CD14-positive monocyte (primary cell): Measurements from ENCODE around the gene RHOBTB3. TPM values are rescaled to one million over a fixed set of nuclear protein-coding genes. Genes with fewer than 3 reads are reported as not detected.

Experiments
- DNase-seq, 3 donors: peaks; one replicate each; pipeline ENCODE4 v3.0.0-alpha.2; 2011 to 2022
- H2AFZ ChIP-seq: 2 replicates; pipeline ENCODE4 v1.6.0; 2012; ENCODE audit warnings: mild to moderate bottlenecking, low read depth, low read length, inconsistent platforms; ENCODE audit not compliant: insufficient read depth, poor library complexity, severe bottlenecking
- H3K27ac ChIP-seq, 2 donors: 1 replicate in 1 of 2; 2 replicates in 1 of 2; pipeline ENCODE4 v1.5.1; 2012 to 2013; ENCODE audit warnings: low read length in 2 of 2, control low read depth in 1 of 2, inconsistent platforms in 1 of 2, low read depth in 1 of 2, mild to moderate bottlenecking in 1 of 2
- H3K27me3 ChIP-seq, 2 donors: one replicate each; pipeline versions ENCODE4 v1.6.0 to v1.6.1; 2011 to 2013; ENCODE audit warnings: low read length in 2 of 2; ENCODE audit not compliant: control insufficient read depth in 2 of 2, insufficient read depth in 2 of 2
- H3K36me3 ChIP-seq, 2 donors: replicated peaks in 1 of 2; 1 replicate in 1 of 2; 2 replicates in 1 of 2; pipeline versions ENCODE4 v1.5.1 to v1.6.1; 2012 to 2013; ENCODE audit warnings: low read length in 2 of 2, control low read depth in 1 of 2, inconsistent platforms in 1 of 2, mild to moderate bottlenecking in 1 of 2; ENCODE audit not compliant: insufficient read depth in 2 of 2, control insufficient read depth in 1 of 2
- H3K4me1 ChIP-seq, 2 donors: 1 replicate in 1 of 2; 2 replicates in 1 of 2; pipeline versions ENCODE4 v1.5.1 to v1.6.1; 2012 to 2013; ENCODE audit warnings: low read length in 2 of 2, control low read depth in 1 of 2, inconsistent platforms in 1 of 2, mild to moderate bottlenecking in 1 of 2, moderate library complexity in 1 of 2; ENCODE audit not compliant: insufficient read depth in 2 of 2, control insufficient read depth in 1 of 2
- H3K4me2 ChIP-seq: replicated peaks from 2 replicates; pipeline ENCODE3; 2012; ENCODE audit warnings: low read length, moderate library complexity, mild to moderate bottlenecking; ENCODE audit not compliant: poor library complexity, severe bottlenecking; ENCODE audit errors: extremely low read depth
- H3K4me3 ChIP-seq, 3 experiments: fragments of 200-600 bp in 1 of 3; sonication (generic) in 1 of 3; replicated peaks in 1 of 3; 1 replicate in 2 of 3; 2 replicates in 1 of 3; pipeline ENCODE4 v1.5.1; 2011 to 2013; ENCODE audit warnings: low read length in 3 of 3, mild to moderate bottlenecking in 3 of 3, control low read depth in 2 of 3, low read depth in 2 of 3, inconsistent platforms in 1 of 3, moderate library complexity in 1 of 3
- H3K79me2 ChIP-seq: 2 replicates; pipeline ENCODE4 v1.6.0; 2012; ENCODE audit warnings: mild to moderate bottlenecking, control low read depth, inconsistent platforms, low read length, moderate library complexity; ENCODE audit not compliant: insufficient read depth
- H3K9ac ChIP-seq: 2 replicates; pipeline ENCODE4 v1.6.0; 2017; ENCODE audit warnings: low read length, mild to moderate bottlenecking; ENCODE audit not compliant: insufficient read depth, poor library complexity, severe bottlenecking
- H3K9me3 ChIP-seq, 2 donors: replicated peaks in 1 of 2; 1 replicate in 1 of 2; 2 replicates in 1 of 2; pipeline versions ENCODE4 v1.5.1 to v1.6.1; 2012 to 2013; ENCODE audit warnings: low read length in 2 of 2, control low read depth in 1 of 2; ENCODE audit not compliant: control insufficient read depth in 1 of 2, insufficient read depth in 1 of 2
- H4K20me1 ChIP-seq: 2 replicates; pipeline ENCODE4 v1.6.0; 2012; ENCODE audit warnings: mild to moderate bottlenecking, low read length, control low read depth, moderate library complexity; ENCODE audit not compliant: insufficient read depth
- H3K27ac Mint-ChIP-seq, 7 donors: one replicate each; pipeline ENCODE4 v1.8.0; 2020; ENCODE audit warnings: mild to moderate bottlenecking in 7 of 7, mixed read lengths in 7 of 7, moderate library complexity in 6 of 7, inconsistent platforms in 2 of 7
- H3K27me3 Mint-ChIP-seq, 3 donors: one replicate each; pipeline ENCODE4 v1.8.0; 2021 to 2022; ENCODE audit warnings: low read depth in 3 of 3, mild to moderate bottlenecking in 3 of 3, mixed read lengths in 3 of 3, moderate library complexity in 3 of 3, inconsistent platforms in 1 of 3
- H3K36me3 Mint-ChIP-seq, 2 donors: one replicate each; pipeline ENCODE4 v1.8.0; 2020; ENCODE audit warnings: mixed read lengths in 2 of 2, inconsistent platforms in 1 of 2, mild to moderate bottlenecking in 1 of 2
- H3K4me1 Mint-ChIP-seq: one replicate; pipeline ENCODE4 v1.8.0; 2020; ENCODE audit warnings: mild to moderate bottlenecking, mixed read lengths
- H3K4me3 Mint-ChIP-seq, 2 donors: one replicate each; pipeline ENCODE4 v1.8.0; 2020; ENCODE audit warnings: mild to moderate bottlenecking in 2 of 2, mixed read lengths in 2 of 2, moderate library complexity in 1 of 2
- H3K9me3 Mint-ChIP-seq, 7 donors: one replicate each; pipeline ENCODE4 v1.8.0; 2020 to 2022; ENCODE audit warnings: mixed read lengths in 7 of 7, mild to moderate bottlenecking in 6 of 7, moderate library complexity in 6 of 7, inconsistent platforms in 2 of 7
- CTCF ChIP-seq: fragments of 200-600 bp; IDR thresholded peaks from one replicate; pipeline ENCODE4 v1.8.0; 2022; ENCODE audit warnings: antibody characterized with exemption, mild to moderate bottlenecking
- whole genome bisulfite sequencing: methylation state at CpG from one replicate; pipeline ENCODE4 v1.1.5; 2013; ENCODE audit warnings: missing lambda C conversion rate; ENCODE audit not compliant: insufficient coverage; 5-methylcytosine and 5-hydroxymethylcytosine counted together
- intact Hi-C, 2 donors: fragments of 100-400 bp; cut with micrococcal nuclease; formaldehyde crosslinking; loops; one replicate each; pipeline versions ENCODE4 v1.15.0 to v1.15.1; 2023
- polyA plus RNA-seq, 3 donors: library from polyadenylated mRNA; depleted of rRNA in 1 of 3; unstranded in 2 of 3; stranded (reverse) in 1 of 3; fragments of 300-500 nt in 2 of 3; fragments of >200 nt in 1 of 3; fragmentation: Illumina TruSeq in 2 of 3; gene quantifications; 1 replicate in 2 of 3; 2 replicates in 1 of 3; pipeline ENCODE4 v1.2.3, GENCODE V29; 2012 to 2021

The RHOBTB3 gene
- polyA plus RNA-seq, 3 donors, result 0.41 to 1.5 (median 0.63) TPM

DNA sequence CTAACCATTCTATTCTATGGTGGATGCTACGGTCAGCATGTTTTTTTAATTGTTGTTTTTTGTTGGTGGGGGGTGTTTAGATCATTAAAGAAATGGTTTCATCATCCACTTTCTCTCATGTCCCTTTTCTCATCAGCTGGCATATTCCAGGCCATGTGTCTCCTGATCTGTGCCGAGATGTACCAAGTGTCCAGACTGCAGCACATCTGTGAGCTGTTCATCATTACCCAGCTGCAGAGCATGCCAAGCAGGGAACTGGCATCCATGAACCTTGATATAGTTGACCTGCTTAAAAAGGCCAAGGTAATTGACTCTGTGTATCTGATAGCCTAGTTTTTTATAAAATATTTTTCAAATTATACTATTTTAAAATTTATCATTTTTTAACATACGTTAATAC lies 52.5 kb downstream of the RHOBTB3 start:
- Histone ChIP-seq H3K9ac (no peak overlapping the region), H3K36me3 (no peaks in the 10 kb centered on the region), H3K9me3 (no peaks in the 10 kb centered on the region), H3K4me3 (no peak overlapping the region), H3K79me2 (no peaks in the 10 kb centered on the region), H4K20me1 (no peaks in the 10 kb centered on the region), H3K4me1 (peaks cover 25 to 29% of the 10 kb centered on the region in 2 donors), H3K4me2 (no peak overlapping the region), H2AFZ (no peak overlapping the region), H3K27ac (no peak overlapping the region), H3K27me3 (no peaks in the 10 kb centered on the region)
- no peaks in the 10 kb centered on the region for H3K9me3 Mint-ChIP-seq
- no peak for TF ChIP-seq CTCF
- no peak overlapping the region for H3K4me3 Mint-ChIP-seq
- intact Hi-C loops, result loop anchor here in 1 of 2 donors (5.0 kb wide), 1 partner anchor 34 kb away; no protein-coding TSS in a partner anchor
- peaks cover 28% of the 10 kb centered on the region for H3K4me1 Mint-ChIP-seq
- no peaks in the 10 kb centered on the region for H3K27me3 Mint-ChIP-seq
- peaks cover 0 to 16% of the 10 kb centered on the region in 2 donors for H3K36me3 Mint-ChIP-seq
- no peak overlapping the region for H3K27ac Mint-ChIP-seq
- WGBS, result 90% methylated on average over 1 of the region's 3 CpGs
- DNase-seq, result no peak

DNA sequence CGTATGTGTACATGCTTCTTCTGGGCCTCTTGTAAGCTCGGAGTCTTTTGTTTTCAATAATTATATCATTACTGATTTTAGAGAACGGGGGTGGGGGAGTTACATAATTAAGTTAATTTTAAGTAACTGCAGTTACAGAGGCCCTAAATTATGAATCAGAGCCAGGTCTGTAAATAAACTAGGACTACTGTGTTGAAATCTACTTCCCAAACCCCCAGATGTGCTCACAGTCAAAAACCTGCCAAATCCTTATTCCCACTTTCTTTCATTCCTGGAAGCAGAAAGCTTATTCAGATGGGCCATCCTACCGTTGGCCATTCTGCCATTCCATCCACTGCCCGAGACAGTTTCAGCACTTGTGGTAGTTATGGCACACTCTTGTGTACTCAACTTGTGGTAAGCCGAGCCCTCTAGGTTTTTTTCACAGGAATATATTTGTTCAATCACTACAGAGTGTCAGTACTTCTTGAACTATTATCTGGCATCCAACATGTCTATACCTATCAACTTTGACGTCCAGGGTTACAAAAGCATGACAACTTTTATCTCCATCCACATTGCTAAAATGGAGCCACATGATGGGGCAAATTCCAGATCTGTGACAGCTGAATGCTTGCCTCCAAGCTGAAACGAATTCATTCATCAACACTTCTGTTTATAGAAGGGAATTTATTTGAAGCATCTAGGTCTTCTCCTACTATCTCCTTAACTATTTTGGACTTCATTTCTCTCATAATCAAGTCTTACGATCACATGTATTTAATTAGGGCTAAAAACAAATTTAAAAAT lies 53.6 kb downstream of the RHOBTB3 start:
- H3K9ac ChIP-seq, result no peak overlapping the region
- intact Hi-C loops, result loop anchor here in 1 of 2 donors (5.0 kb wide), 1 partner anchor 33 kb away; no protein-coding TSS in a partner anchor
- H3K4me2 ChIP-seq, result no peak overlapping the region
- Mint-ChIP-seq H3K4me3 (no peak overlapping the region), H3K36me3 (peaks cover 0 to 16% of the 10 kb centered on the region in 2 donors), H3K4me1 (peaks cover 20% of the 10 kb centered on the region), H3K27me3 (no peaks in the 10 kb centered on the region), H3K27ac (no peak overlapping the region), H3K9me3 (no peaks in the 10 kb centered on the region)
- H4K20me1 ChIP-seq, result no peaks in the 10 kb centered on the region
- H3K4me1 ChIP-seq, result peaks cover 14 to 19% of the 10 kb centered on the region in 2 donors
- H3K9me3 ChIP-seq, result no peaks in the 10 kb centered on the region
- no peaks in the 10 kb centered on the region for H3K79me2 ChIP-seq
- H3K36me3 ChIP-seq, result no peaks in the 10 kb centered on the region
- no peak overlapping the region for H3K27ac ChIP-seq
- H2AFZ ChIP-seq, result no peak overlapping the region
- no peak for DNase-seq
- H3K27me3 ChIP-seq, result no peaks in the 10 kb centered on the region
- no peak for TF ChIP-seq CTCF
- 100% methylated on average over 2 of the region's 9 CpGs for WGBS
- no peak overlapping the region for H3K4me3 ChIP-seq
